ENCODE measurements around the gene RAMACL. TPM values are rescaled to one million over a fixed set of nuclear protein-coding genes. Genes with fewer than 3 reads are reported as not detected.

RAMACL gene
- polyA plus RNA-seq, 1 donor from 2014 or later = 1.9 TPM

GRCh38 chr6:166538297-166539010 is 48.0 kb downstream of the RAMACL start:
- Histone ChIP-seq H3K4me3 (ENCODE audit: low read length) (no peak overlapping the region), H3K9ac (ENCODE audit: low read length) (no peak overlapping the region), H3K9me3 (ENCODE audit: low read length) (no peaks in the 10 kb centered on the region), H3K9me2 (ENCODE audit: insufficient read depth, low read length) (no peaks in the 10 kb centered on the region), H3F3A (ENCODE audit: insufficient read depth, low read length, poor library complexity, severe bottlenecking) (no peaks in the 10 kb centered on the region), H3K27ac (ENCODE audit: low read length) (no peak overlapping the region), H3K27me3 (ENCODE audit: insufficient read depth, low read depth, low read length) (no peaks in the 10 kb centered on the region), H3K79me2 (replicated peaks; ENCODE audit: insufficient read depth, low read length) (peaks cover 2% of the 10 kb centered on the region), H3K36me3 (ENCODE audit: insufficient read depth, low read length) (no peaks in the 10 kb centered on the region), H4K20me1 (ENCODE audit: insufficient read depth) (no peaks in the 10 kb centered on the region), H2AFZ (ENCODE audit: low read depth, low read length) (no peak overlapping the region), H3K4me2 (ENCODE audit: low read length) (no peak overlapping the region)
- TF ChIP-seq MXI1 (conservative IDR thresholded peaks at IDR 0.05; ENCODE audit: poor library complexity, severe bottlenecking) (no peak), SMC3 (conservative IDR thresholded peaks at IDR 0.05; ENCODE audit: poor library complexity) (no peak), EP300 (conservative IDR thresholded peaks at IDR 0.05; ENCODE audit: poor library complexity, severe bottlenecking) (no peak)

GRCh38 chr6:166534658-166535406 is 51.6 kb downstream of the RAMACL start:
- Histone ChIP-seq H3K36me3 (ENCODE audit: insufficient read depth, low read length) (no peaks in the 10 kb centered on the region), H3K4me3 (ENCODE audit: low read length) (no peak overlapping the region), H3K27ac (ENCODE audit: low read length) (no peak overlapping the region), H4K20me1 (ENCODE audit: insufficient read depth) (no peaks in the 10 kb centered on the region), H3K9ac (ENCODE audit: low read length) (no peak overlapping the region), H2AFZ (ENCODE audit: low read depth, low read length) (no peak overlapping the region), H3K79me2 (replicated peaks; ENCODE audit: insufficient read depth, low read length) (no peaks in the 10 kb centered on the region), H3F3A (ENCODE audit: insufficient read depth, low read length, poor library complexity, severe bottlenecking) (no peaks in the 10 kb centered on the region), H3K9me2 (ENCODE audit: insufficient read depth, low read length) (no peaks in the 10 kb centered on the region), H3K27me3 (ENCODE audit: insufficient read depth, low read depth, low read length) (no peaks in the 10 kb centered on the region), H3K9me3 (ENCODE audit: low read length) (no peaks in the 10 kb centered on the region), H3K4me2 (ENCODE audit: low read length) (no peak overlapping the region)
- TF ChIP-seq MXI1 (conservative IDR thresholded peaks at IDR 0.05; ENCODE audit: poor library complexity, severe bottlenecking) = no peak
- no peak for TF ChIP-seq EP300 (conservative IDR thresholded peaks at IDR 0.05; ENCODE audit: poor library complexity, severe bottlenecking)
- TF ChIP-seq, protein P1, sequence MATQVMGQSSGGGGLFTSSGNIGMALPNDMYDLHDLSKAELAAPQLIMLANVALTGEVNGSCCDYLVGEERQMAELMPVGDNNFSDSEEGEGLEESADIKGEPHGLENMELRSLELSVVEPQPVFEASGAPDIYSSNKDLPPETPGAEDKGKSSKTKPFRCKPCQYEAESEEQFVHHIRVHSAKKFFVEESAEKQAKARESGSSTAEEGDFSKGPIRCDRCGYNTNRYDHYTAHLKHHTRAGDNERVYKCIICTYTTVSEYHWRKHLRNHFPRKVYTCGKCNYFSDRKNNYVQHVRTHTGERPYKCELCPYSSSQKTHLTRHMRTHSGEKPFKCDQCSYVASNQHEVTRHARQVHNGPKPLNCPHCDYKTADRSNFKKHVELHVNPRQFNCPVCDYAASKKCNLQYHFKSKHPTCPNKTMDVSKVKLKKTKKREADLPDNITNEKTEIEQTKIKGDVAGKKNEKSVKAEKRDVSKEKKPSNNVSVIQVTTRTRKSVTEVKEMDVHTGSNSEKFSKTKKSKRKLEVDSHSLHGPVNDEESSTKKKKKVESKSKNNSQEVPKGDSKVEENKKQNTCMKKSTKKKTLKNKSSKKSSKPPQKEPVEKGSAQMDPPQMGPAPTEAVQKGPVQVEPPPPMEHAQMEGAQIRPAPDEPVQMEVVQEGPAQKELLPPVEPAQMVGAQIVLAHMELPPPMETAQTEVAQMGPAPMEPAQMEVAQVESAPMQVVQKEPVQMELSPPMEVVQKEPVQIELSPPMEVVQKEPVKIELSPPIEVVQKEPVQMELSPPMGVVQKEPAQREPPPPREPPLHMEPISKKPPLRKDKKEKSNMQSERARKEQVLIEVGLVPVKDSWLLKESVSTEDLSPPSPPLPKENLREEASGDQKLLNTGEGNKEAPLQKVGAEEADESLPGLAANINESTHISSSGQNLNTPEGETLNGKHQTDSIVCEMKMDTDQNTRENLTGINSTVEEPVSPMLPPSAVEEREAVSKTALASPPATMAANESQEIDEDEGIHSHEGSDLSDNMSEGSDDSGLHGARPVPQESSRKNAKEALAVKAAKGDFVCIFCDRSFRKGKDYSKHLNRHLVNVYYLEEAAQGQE (IDR thresholded peaks at IDR 0.05; ENCODE audit: borderline replicate concordance) = no peak
- TF ChIP-seq TAF1 (IDR thresholded peaks at IDR 0.05; ENCODE audit: low read depth) = no peak
- TF ChIP-seq POLR2AphosphoS5 (IDR thresholded peaks at IDR 0.05) = no peak

- H3K9ac ChIP-seq (ENCODE audit: low read length) = no peak overlapping the region
- no peaks in the 10 kb centered on the region for H3K36me3 ChIP-seq (ENCODE audit: insufficient read depth, low read length)
- no peaks in the 10 kb centered on the region for H3K9me3 ChIP-seq (ENCODE audit: low read length)
- TF ChIP-seq TAF1 (IDR thresholded peaks at IDR 0.05; ENCODE audit: low read depth) (no peak), MXI1 (conservative IDR thresholded peaks at IDR 0.05; ENCODE audit: poor library complexity, severe bottlenecking) (no peak), EZH2 (IDR thresholded peaks at IDR 0.05; ENCODE audit: borderline replicate concordance, insufficient read depth, low read length, poor library complexity, severe bottlenecking) (no peak), SMC3 (conservative IDR thresholded peaks at IDR 0.05; ENCODE audit: poor library complexity) (no peak), POLR2AphosphoS5 (IDR thresholded peaks at IDR 0.05) (no peak), RAD21 (conservative IDR thresholded peaks at IDR 0.05) (no peak), EP300 (conservative IDR thresholded peaks at IDR 0.05; ENCODE audit: poor library complexity, severe bottlenecking) (no peak)
- TF ChIP-seq, protein P2, sequence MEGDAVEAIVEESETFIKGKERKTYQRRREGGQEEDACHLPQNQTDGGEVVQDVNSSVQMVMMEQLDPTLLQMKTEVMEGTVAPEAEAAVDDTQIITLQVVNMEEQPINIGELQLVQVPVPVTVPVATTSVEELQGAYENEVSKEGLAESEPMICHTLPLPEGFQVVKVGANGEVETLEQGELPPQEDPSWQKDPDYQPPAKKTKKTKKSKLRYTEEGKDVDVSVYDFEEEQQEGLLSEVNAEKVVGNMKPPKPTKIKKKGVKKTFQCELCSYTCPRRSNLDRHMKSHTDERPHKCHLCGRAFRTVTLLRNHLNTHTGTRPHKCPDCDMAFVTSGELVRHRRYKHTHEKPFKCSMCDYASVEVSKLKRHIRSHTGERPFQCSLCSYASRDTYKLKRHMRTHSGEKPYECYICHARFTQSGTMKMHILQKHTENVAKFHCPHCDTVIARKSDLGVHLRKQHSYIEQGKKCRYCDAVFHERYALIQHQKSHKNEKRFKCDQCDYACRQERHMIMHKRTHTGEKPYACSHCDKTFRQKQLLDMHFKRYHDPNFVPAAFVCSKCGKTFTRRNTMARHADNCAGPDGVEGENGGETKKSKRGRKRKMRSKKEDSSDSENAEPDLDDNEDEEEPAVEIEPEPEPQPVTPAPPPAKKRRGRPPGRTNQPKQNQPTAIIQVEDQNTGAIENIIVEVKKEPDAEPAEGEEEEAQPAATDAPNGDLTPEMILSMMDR (IDR thresholded peaks at IDR 0.05; ENCODE audit: poor library complexity, severe bottlenecking) = no peak
- TF ChIP-seq, protein P1 (IDR thresholded peaks at IDR 0.05; ENCODE audit: borderline replicate concordance) = no peak
- H3K4me2 ChIP-seq (ENCODE audit: low read length) = no peak overlapping the region
- no peaks in the 10 kb centered on the region for H4K20me1 ChIP-seq (ENCODE audit: insufficient read depth)
- H3F3A ChIP-seq (ENCODE audit: insufficient read depth, low read length, poor library complexity, severe bottlenecking) = no peaks in the 10 kb centered on the region
- no peaks in the 10 kb centered on the region for H3K9me2 ChIP-seq (ENCODE audit: insufficient read depth, low read length)
- no peak overlapping the region for H2AFZ ChIP-seq (ENCODE audit: low read depth, low read length)
- H3K27me3 ChIP-seq (ENCODE audit: insufficient read depth, low read depth, low read length) = no peaks in the 10 kb centered on the region
- no peak overlapping the region for H3K4me3 ChIP-seq (ENCODE audit: low read length)
- no peaks in the 10 kb centered on the region for H3K79me2 ChIP-seq (replicated peaks; ENCODE audit: insufficient read depth, low read length)
- no peak overlapping the region for H3K27ac ChIP-seq (ENCODE audit: low read length)
These were observed 53.2 kb downstream of the RAMACL start for GRCh38 chr6:166533205-166533824.
